DMS 273 (cell line): ENCODE measurements around the gene DOK3.

Source experiments
- DNase-seq: peaks from one replicate; lab custom pipeline; 2025; ENCODE audit not compliant: unreplicated experiment; lab: John Stamatoyannopoulos, UW

DOK3 gene, protein sequence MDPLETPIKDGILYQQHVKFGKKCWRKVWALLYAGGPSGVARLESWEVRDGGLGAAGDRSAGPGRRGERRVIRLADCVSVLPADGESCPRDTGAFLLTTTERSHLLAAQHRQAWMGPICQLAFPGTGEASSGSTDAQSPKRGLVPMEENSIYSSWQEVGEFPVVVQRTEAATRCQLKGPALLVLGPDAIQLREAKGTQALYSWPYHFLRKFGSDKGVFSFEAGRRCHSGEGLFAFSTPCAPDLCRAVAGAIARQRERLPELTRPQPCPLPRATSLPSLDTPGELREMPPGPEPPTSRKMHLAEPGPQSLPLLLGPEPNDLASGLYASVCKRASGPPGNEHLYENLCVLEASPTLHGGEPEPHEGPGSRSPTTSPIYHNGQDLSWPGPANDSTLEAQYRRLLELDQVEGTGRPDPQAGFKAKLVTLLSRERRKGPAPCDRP

DNA sequence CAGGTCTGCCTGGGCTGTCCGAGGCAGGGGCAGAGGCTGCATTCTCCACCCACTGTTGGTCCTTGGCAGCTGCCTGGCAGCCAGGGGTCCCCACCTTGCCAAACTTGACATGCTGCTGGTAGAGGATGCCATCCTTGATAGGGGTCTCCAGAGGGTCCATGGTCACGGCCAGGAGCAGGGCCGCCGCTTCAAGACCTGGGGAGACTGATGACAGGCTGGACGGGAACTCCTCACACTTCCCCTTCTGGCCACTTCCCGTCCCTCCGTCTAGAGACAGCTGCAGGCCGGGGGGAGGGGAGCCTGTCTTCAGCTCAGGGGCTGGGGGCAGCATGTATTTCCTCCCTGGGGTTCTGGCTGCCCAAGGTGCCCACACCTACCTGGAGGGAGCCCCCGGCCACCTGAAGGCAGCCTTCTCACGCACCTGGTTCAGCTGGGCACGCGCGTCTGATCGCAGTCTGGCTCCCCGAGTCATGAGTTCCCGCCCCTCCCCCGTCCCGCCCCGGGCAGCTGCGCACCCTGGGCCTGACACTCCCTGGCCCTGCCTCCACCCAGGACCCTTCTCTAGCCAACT is at the start of gene DOK3:
Gene DOK3 (minus strand): TSS at position 446 of the 571 bp plus-strand sequence. CDS start 286 bp downstream, at position 160.
- no peak for DNase-seq

DNA sequence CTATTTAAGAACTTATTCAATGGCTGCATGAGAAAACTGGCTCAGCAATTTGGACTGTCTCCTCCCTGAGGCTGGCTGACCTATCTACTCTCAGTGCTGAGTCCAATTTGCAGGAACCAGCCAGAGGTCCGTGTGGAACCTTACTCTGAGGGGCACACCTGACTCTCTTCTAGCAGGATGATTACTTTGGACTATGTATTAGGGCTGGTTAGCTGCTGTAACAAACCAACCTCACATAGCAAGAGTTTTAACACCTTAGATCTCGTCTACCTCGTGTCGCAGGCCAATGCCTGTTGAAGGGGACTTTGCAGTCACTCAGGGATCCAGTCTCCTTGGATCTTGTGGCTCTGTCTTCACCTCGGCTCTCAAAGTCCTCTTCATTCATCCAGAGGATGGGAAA is 48.2 kb upstream of the DOK3 start:
- DNase-seq = no peak

DNA sequence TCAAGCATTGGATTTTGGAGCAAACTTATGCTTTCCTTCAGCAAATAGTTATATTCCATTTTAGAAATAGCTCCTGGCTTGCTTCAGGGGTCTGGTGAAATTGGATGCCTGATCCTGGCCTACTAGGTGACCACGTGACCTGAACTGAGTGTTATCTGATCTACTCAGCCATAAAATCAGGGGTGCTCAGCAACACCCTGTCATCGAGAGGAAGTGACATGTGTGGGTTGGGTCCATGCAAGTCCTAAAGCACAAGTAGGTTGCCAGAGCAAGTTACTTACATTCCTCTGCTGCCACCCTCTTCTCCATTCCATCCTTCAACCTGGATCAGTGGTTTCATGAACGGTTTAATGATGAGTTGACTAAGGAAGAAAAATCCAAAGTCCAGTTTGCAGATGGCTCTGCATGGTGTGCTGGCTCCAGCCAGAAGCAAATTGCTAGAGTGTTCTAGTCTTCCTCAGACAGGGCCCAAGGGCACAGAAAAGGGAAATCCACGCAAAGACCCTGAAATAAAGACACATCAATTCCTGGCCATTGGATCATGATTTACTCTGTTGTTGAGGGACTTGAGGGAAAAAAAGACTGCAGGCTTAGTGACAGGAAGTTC is 47.5 kb upstream of the DOK3 start:
- peak; percentile 17 for DNase-seq

DNA sequence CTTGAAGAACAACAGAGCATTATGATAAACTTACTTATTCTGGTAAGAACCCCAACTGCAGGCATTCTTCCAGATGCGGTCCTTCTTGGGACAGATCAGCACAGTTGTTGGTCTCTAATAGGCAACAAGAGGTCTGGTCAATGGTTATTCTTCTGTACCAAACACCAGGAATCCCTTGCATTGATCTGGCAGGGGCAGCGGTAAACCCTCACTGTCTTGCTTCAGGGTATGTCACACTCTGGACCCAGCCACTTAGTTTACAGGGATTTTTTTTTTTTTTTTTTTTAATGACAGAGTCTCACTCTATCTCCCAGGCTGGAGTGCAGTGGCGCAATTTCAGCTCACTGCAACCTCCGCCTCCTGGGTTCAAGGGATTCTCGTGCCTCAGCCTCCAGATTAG is 46.0 kb upstream of the DOK3 start:
- DNase-seq = no peak

DNA sequence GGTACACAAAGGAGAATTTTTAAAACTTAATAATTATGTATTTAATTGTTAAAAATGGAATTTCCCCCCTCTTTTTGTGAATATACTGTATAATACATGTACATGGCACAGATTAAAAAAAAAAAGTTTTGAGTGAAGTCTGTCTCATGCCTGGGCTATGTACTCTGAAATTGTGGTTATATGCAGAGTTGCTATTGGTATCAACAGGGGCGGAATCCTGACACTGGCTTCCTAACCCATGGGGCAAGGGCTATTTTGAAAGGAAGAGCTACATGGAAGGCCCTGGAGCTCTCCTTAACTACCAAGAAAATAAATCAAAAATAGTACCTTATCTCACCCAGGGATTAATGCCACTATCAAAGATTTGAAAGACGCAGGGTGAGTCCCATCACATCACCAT is 45.6 kb upstream of the DOK3 start:
- no peak for DNase-seq

DNA sequence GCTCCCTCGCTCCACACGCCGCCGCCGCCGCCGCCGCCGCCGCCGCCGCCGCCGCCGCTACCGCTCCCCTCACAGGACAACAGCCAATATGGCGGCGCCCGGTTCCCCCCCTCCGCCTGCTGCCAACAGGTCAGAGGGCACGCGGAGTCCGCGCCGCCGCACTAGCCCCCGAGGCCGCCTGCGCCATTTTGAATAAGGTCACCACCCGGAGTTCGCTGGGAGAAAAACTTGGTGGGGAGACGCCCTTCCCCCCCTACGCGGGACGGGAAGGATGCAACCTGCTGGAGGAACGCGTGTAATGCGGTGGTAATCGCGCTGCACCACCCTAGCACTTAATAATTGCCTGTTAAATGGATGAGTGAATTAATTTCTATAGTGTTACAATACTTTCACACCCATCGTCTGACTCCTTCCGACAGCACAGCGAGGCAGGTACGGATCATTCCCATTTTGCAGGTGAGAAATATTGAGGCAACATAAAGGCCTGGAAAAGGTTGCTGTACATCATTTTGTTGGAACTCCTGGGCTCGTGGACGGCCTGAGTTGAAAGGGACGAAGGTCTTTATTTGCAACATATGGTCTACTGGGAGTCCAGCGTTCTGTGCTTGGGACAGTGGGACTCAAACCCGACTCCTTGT is 45.0 kb upstream of the DOK3 start, which contains the start of gene FAM193B:
Gene FAM193B (minus strand): TSS at position 90 of the 638 bp plus-strand sequence. CDS start 105 bp downstream, outside the sequence.
- peak; percentile 98 for DNase-seq

DNA sequence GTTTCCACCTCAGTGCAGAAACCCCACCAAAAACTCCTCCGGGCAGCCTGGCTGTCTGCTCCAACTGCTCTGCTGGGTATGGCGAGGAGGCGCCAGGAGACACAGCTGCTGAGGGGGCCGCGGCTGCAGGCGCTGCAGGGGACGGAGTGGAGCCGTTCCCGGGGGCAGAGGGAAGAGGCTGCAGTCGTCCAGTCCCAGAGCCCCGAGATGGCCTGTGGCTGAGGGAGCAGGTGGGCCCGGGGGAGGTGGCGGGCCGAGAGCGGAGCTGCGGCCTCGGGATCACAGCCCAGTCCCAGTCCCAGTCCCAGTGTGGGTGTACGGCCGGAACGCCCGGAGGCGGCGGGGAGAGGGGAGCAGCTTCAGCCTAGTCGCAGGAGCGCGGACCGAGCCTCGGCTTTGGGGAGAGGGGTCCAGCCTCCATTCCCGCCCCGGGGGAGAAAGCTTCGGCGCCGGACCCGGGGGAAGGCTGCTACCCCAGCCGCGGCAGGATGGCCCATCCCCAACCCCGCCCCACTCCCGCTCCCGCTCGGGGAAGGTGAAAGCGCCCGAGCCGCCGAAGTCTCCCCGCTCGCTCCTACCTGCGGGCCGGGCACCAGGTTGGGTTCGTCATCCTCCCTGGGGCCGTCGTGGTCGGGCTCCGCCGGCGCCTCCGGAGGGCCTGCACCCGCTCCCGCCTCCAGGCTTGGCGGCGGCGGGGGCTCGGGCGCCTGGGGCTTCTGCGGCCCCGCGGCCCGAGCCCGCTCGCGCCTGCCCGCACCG is 44.2 kb upstream of the DOK3 start:
- peak; percentile 70 for DNase-seq

DNA sequence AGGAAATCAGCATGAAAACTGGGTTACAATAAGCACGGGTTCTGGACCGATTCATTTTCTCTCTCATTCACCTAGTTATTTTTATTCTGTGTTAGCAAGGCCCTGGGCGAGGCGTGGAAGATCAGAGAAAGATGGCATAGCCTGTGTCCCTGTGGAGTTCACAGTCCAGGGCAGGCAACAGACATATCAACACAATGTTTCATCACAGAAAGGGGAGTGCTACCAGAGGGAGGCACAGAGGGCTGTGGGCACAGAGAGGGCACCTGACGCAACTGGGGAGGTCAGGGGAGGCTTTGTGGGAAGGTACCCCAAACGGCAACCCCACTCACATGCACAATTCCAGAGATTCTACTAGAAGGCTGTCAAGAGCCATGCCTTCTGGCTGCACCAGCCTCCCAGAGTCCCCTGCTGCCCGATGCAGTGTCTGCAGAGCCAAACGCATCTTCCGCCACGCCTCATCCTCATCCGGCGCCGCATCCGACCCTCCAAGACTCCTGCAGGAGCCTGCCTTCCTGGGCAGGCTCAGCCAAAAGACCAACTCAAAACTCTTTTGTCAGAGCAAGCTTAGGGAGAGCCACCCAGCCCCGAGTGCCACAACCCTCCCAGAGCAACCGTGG is 43.3 kb upstream of the DOK3 start:
- DNase-seq = no peak

DNA sequence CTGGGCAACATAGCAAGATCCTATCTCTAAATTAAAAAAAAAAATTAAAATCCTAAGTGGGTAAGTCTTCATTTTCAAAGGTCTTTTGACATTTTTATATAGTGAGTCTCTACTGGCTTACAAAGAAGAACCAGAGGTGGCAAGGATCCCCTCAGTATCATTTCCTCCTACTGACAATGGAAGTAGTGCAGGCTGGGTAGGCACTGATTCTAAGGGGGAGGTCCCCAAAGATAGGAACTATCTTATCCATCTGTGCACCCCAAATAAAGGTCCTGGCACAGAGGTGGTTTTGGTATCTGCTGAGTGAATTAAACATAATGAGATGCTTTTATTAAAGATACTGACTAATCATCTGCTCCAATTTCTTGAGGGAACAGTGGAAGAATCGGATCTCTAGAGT is 40.5 kb upstream of the DOK3 start:
- no peak for DNase-seq

DNA sequence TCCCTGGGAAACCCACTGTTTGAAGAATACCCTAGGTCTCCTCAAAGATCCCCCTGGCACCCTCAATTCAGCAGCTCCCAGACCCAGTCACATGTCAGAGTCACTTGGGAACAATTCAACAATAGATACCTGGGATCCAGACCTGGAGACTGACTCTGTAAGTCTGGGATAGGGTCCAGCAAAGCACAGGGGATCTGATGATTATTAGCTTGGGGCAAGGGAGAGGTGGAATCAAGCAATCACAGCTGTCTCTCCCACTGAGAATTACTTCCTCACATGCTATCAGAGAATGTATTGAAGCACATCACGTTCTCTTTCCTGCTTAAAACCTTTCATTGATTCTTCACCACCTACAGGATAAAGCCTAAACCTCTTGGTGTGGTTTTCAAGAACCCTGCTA is 38.9 kb upstream of the DOK3 start:
- DNase-seq = no peak

DNA sequence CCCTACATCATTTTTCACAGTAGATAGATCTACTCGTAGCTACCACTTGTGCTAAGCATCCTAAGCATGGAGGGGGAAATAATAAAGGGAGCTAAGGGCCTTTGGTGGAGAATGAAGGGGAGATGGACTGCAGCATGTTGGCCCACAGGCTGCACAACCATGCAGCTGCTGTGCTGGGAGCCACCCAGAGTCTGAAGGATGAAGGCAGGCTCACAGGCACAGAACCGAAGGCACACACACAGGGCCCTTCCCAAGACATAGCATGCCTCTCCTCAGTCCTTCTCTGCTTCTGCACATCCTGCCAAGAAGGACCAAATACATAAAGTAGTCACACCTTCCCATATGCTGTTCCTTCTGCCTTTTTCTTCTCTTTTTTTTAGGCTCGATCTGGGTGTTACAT is 38.1 kb upstream of the DOK3 start:
- DNase-seq = peak; percentile 22

DNA sequence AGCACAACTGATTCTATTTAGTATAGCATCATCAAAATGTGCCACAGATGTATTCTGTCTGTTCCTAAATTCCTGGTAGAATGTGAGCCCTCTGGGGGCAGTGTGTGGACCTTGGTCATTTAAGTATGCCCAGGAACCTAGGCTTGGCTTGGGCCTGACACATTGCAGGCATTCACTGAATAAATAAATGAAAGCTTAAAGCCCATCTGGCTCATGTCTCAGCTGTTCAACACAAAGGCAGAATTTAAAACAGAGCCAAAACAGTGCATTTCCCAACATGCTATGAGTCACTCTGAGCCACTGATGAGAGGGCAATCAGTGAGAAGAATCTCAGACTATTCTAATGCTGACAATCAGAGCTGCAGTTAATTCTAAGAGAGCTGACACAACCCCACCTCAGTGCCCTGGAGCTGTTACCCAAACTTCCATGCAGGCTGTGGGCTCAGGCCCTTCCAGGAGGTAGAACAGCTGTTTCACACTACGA is 36.7 kb upstream of the DOK3 start:
- DNase-seq = peak; percentile 84

DNA sequence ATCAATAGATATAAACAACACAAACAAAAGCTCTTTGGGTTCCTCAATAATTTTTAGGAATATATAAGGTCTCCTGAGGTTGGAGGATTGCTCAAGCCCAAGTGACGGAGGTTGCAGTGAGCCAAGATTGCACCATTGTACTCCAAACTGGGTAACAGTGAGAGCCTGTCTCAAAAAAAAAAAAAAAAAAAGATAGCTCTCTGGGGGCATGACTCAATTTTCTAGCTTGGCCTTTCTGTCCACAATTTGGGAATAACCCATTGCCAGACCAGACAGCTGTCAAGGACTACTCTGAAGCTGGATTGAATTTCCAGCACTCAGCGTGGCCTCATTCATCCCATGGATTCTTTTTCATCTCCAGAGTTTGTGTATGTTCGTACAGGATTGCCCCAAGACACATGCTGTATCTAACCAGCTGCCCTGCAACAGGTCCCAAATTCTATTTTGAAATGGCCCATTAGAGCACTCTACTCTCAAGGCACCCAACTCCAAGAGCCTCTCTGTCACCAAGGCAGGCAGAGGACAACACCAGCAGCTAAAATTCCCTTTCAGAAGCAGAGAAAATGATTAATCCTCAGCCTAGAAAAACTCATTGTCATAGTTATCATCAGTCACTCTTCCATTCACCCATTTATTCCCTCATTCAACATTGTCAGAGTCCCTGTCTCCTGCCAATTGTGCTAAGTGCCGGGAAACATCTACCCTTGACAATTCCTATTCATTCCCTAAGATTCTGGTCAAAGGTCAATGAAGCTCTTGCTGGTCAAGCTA is 36.0 kb upstream of the DOK3 start:
- peak; percentile 75 for DNase-seq

DNA sequence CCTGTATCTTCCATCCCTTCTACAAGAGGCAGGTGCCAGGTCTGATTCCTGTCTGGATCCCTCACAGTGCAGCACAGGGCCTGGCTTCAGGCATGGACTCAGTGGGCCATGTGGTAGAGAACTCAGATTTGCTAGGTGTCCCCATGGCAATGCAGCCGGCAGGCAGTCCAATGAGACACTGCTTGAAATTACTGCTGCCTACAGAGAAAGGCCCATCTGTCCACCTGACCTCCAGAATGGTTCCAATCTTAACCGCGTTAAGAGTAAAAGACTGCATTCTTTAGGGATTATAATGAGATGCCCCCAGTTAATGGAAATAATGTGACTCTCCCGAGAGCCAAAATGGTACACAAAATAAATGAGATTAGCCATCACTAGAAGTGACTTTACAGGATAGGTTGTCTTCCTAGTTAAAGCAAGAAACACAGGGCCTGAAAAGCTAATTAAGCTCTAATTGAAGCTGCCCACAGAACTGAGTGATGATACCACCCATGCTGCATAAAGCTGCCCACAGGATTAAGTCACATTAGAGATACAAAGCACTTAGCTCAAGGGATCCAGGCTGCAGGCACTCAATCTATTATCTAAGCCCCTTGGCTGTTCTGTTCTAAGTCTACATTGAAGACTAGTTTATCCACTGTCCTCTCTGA is 33.3 kb upstream of the DOK3 start:
- DNase-seq = peak; percentile 29

DNA sequence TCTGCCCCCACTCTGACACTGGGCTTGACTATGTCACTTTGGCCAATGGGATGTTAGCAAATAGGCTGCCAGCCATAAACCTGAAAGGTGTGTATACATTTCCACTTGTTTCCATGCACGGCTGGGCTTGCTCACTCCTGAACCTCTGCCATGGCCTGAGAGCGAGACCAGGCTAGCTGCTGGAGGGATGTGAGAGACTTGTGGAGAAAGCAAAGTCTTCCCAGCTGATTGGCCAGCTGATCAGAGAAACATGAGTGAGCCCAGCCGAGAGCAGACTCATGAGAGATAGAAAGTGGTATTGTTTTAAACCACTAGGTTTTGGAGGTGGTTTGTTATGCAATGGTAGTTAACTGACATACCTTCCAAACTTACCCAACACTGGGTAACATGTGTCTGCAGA is 30.8 kb upstream of the DOK3 start:
- no peak for DNase-seq

DNA sequence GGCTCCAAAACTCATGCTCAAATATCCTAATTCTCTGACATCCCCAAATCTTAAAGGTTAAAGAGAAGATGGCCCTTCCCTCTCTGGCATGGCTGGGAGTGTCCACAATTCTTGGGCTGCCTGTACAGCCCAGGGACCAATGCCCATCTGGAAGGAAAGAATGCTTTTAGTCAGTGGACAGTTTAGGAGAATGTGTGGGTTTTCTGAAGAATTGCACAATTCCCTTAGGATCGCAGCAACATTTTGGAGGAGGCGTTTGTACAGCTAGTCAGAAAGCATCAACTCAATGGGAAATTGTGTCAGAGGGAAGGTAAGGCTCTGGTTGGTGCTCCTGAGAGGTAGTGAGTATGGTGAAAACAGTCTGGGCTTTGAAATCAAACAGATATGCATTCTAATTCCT is 29.8 kb upstream of the DOK3 start:
- DNase-seq = no peak

DNA sequence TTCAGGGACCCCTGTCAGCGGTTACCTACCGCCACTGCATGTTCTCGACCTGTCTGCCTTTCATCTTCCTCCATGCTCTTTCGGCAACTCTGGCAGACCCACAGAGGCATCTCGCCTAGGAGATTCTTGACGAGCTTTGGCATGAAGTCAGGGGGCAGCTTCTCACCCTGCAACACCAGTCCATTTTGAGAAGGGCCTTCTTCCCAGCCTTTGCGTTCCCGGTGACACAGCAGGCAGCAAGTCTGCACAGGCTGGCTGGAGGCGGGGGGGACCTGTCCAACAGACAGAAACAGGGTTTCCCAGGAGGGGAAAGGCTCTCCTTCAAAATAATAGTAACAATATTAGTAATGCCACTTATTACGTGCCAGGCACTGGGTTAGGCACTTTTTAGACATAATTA is 29.2 kb upstream of the DOK3 start:
- no peak for DNase-seq

DNA sequence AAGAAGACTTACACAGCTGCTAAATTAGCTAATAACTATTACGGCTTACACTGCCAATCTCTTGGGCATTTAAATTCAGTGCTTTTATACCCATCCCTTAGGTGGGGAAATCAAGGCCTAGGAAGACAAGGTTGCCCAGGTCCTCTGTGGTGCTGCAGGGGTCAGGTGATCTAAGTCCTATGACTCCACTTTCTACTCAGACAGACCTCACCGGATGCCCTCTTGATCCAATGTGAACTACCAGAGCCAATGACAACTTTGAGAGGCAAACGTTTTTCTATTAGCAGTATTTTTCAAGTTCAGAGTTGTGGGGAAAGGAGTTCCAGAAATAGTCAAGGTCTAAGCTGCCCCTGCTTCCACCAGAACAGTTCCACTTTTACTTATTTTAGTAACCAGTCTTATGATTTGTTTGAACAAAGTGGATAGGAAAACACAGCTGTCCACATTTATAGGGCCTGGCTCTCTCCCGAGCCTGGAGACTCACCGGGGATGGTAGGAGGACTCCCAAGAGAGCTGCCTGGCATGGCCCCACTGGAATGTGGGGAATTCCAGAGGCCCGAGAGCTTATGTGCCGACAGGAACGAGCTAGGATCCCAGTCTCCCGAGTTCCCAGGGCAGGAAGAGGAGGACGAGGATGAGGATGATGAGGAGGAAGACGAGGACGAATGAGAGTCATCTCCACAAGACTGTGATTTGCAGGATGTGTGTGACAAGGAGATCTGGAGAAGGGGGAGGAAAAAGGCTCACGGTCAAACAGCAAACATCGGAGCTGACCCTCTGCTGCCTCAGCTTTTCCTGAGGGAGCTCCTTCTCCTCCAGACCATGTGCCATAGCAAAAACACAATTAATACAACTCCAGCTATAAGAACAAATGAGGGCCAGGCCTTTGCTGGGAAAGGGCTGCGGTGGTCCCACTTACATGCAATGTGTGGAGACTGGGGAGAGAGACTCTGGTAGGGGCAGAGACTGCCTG is 28.0 kb upstream of the DOK3 start:
- DNase-seq = no peak
